Stimulated activated CD8-positive, alpha-beta memory T cell treated with anti-CD3 and anti-CD28 coated beads, Interleukin-7, amount 100 ng/mL, for 24 hours (primary cell): Measurements from ENCODE around the gene EBI3.
A peak's percentile ranks its signal among the peaks of the same experiment; 100 is the strongest.
"Not testable (repeated sequence)": the region's sequence is repeated elsewhere in the genome, so short reads cannot be mapped to it uniquely, and the experiment has no call there.

Experiments used
- DNase-seq: peaks from one replicate; pipeline ENCODE4 v3.0.0-alpha.2; 2020; ENCODE audit warnings: low read depth

The EBI3 gene

DNA sequence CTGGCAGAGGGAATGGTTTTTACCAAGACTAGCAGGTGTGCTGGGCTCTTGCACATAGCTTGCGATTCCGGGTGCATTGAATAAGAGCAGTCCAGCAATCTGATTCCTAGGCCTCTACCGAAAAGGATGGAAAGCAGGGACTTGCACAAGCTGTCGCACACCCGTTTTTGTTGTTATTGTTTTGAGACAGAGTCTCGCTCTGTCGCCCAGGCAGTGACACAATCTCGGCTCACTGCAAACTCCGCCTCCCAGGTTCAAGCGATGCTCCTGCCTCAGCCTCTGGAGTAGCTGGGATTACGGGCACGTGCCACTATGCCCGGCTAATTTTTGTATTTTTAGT, 5.5 kb downstream of the EBI3 start:
- DNase-seq = no peak

DNA sequence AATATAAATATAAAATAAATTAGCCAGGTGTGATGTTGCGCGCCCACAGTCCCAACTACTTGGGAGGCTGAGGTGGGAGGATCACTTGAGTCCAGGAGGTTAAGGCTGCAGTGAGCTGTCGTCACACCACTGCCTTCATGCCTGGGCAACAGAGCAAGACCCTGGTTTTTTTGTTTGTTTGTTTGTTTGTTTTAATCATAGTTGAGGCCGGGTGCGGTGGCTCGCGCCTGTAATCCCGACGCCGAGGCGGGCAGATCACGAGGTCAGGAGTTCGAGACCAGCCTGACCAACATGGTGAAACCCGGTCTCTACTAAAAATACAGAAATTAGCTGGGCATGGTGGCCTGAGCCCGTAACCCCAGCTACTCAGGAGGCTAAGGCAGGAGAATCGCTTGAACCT, 8.2 kb downstream of the EBI3 start:
- not testable (repeated sequence) for DNase-seq

DNA sequence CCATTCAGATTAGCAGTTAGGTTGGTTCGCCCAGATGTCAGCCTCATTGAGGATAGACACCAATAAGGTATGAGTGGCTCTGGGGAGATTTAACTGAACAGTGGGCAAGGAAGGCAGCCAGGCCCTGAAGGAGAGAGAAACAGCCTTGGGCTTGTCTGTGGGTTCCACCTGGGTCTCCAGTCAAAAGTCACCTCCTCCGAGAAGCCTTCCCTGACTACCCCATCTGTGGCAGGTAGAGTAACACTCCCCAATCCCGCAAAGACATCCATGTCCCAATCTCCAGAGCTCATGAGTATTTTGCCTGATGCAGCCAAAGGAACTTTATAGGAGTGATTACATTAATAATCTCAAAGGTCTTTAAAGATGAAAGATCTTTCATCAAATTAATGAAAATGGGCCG, 9.5 kb downstream of the EBI3 start:
- DNase-seq = no peak

DNA sequence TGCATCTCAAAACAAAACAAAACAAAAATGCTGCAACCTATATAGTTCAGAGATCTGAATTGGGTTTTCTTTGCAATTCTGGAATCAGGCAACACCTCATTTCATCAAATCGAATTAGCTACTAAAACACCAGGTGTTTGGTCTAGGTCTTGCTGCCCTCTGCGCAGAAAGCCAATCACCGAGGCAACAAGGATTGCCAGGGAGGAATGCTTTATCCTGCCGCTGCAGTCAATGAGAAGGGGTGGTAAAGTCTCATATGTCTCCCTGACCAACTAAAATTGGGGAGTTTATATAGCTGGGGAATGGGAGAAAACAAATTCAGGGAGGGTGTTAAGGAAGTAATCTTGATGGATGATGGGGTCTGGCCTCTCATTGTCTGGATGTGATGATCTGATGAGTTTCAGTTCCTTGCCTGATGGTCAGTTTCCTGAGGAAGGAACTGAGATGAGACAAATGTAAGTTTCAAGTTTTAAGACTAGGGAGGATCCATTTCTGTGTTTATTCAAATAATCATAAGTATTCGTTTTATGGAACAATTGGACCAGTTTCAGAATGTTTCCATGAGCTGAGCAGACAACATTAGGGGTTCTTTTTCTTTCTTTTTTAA, 12.6 kb downstream of the EBI3 start:
- no peak for DNase-seq

DNA sequence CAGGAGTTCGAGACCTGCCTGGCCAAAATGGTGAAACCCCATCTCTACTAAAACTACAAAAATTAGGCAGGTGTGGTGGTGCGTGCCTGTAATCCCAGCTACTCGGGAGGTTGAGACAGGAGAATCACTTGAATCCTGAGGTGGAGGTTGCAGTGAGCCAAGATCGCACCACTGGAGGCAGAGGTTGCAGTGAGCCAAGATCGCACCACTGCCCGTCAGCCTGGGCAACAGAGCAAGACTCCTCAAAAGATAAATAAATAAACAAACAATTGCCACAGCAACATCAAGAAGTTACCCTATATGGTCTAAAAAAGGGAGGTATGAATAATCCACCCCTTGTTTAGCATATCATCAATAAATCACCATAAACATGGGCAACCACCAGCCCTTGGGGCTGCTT, 16.6 kb downstream of the EBI3 start:
- DNase-seq = not testable (repeated sequence)

DNA sequence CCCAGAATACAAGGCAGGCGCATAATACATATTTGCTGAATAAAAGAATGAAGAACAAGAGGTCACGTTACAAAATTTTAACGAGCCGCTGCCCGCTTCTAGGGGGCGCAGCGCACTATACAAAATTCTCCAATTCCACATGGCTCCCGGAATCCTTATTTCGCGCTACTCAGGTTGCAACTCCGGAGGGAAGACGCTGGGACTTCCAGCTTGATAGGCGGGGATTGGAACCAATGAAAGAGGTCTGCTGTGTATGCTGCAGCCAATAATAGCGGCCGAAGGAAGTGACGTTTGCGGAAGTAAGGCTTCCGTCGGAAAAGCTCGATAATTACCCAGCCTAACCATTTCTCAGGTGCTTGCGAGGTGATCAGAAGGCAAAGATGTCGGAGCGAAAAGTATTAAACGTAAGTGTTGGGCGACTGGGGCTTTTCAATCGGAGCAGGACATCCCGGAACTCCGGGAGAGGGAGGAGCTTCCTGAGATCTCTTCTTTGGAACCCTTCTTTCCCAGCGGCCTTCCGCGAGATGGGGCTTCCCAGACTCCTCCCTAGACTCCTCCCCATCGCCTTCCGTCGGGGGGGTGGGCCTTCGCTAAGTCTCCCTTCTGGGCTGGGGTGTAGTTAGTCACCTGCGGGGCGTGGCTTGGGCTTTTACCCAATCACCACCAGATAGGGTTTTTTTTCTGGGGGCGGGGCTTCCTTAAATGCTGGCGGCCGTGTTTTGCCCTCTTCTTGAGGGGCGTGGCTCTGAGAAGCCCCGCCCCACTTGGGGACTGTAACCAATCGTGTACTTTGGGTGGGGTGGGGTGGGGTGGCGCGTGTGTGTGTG, 17.7 kb downstream of the EBI3 start, which contains the start of gene YJU2:
Gene YJU2 (plus strand): TSS at position 314 of the 827 bp plus-strand sequence. CDS start 67 bp downstream, at position 381.
- peak; percentile 97 for DNase-seq

DNA sequence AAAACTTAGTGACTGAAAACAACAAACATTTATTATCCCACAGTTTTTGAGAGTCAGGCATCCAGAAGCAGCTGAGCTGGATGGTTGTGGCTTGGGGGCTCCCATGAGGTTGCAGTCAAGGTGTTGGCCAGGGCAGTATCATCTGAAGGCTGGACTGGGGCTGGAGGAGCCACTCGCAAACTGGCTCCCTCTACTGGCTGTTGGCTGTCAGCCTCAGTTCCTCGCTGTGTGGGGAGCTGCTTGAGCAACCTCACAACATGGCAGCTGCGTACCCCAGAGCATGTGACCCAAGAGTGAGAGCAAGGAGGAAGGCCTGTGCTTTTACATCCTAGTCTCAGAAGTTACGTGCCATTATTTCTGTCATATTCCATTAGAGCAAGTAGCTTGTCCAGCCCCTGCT, 27.2 kb downstream of the EBI3 start:
- no peak for DNase-seq

DNA sequence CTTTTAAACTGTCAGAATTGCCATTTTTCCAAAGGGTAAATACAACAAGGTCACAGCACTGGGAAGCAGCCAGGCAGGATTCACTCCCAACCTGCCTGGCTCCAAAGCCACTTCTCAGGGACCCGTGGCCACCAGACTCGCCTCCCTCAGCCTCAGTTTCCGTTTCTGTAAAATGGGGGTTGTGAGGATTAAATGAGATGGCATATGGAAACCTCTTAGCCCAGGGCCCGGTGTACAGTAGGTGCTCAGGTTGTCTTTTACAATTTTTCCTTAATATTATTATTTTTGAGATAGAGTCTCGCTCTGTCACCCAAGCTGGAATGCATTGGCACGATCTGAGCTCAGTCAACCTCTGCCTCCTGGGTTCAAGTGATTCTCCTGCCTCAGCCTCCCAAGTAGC, 27.7 kb downstream of the EBI3 start:
- no peak for DNase-seq

DNA sequence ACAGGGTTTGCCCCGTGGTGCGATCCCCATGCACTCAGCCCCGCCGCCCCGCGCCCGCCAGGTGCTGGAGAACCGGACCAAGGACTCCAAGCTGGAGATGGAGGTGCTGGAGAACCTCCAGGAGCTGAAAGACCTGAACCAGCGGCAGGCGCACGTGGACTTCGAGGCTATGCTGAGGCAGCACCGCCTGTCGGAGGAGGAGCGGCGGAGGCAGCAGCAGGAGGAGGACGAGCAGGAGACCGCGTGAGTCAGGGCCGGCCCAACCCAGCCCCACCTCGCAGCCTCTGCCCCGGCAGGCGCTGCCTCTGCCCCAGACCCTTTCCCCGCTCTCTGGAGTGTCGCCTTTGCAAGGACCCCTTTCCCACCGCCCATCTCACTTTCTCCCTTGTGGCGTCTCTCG, 28.9 kb downstream of the EBI3 start:
- DNase-seq = no peak

DNA sequence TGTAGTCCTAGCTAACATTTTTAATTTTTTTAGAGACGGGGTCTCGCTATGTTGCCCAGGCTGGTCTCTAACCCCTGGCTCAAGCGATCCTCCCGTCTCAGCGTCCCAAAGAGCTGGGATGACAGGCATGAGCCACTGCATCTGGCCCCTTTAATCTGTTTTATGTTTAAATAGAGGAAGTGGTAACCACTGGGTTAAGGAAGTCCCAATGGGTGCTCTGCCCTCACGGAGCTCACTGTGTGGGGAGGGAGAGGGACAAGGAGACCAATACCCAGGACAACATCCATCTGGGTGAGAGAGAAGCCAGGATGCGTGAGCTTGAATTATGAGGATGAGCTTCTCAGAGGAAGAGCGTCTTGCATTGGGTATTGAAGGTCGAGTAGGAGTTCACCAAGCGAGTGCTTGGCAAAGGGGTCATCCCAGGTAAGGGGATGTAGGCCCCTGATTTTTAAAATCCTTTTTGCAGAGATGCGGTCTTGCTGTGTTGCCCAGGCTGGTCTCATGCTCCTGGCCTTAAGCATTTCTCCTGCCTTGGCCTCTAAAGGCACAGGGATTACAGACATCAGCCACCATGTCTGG, 31.4 kb downstream of the EBI3 start:
- DNase-seq = no peak

DNA sequence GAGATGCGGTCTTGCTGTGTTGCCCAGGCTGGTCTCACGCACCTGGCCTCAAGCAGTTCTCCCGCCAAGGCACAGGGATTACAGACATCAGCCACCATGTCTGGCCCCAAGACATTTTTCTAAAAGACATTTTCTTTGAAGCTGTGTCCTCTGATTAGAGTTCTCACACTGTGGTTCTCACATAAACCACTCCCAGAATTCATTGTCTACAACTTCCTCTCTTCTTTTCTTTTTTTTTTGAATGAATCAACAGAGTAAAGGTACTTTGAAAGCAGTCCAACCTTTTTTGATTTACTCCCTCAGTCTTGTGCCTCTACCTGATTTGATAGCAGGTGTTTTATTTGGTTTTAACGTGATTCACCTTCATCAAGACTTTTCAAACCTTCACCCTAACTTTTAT, 35.5 kb downstream of the EBI3 start:
- no peak for DNase-seq

DNA sequence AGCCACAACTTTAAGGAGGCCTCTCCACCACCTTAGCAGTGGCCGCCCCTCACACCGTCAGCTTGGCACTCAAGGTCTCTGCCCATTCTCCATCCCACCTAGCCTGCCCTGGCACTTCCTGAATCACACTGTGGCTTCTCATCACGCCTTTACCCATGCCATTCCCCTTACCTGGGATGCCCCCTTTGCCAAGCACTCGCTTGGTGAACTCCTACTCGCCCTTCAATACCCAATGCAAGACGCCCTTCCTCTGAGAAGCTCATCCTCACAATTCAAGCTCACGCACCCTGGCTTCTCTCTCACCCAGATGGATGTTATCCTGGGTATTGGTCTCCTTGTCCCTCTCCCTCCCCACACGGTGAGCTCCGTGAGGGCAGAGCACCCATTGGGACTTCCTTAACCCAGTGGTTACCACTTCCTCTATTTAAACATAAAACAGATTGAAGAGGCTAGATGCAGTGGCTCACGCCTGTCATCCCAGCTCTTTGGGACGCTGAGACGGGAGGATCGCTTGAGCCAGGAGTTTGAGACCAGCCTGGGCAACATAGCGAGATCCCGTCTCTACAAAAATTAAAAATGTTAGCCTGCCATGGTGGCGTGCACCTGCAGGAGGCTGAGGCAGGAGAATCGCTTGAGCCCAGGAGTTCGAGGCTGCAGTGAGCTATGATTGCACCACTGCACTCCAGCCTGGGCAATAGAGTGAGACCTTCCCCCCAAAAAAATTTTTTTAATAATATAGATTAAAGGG, 37.1 kb downstream of the EBI3 start:
- no peak for DNase-seq

DNA sequence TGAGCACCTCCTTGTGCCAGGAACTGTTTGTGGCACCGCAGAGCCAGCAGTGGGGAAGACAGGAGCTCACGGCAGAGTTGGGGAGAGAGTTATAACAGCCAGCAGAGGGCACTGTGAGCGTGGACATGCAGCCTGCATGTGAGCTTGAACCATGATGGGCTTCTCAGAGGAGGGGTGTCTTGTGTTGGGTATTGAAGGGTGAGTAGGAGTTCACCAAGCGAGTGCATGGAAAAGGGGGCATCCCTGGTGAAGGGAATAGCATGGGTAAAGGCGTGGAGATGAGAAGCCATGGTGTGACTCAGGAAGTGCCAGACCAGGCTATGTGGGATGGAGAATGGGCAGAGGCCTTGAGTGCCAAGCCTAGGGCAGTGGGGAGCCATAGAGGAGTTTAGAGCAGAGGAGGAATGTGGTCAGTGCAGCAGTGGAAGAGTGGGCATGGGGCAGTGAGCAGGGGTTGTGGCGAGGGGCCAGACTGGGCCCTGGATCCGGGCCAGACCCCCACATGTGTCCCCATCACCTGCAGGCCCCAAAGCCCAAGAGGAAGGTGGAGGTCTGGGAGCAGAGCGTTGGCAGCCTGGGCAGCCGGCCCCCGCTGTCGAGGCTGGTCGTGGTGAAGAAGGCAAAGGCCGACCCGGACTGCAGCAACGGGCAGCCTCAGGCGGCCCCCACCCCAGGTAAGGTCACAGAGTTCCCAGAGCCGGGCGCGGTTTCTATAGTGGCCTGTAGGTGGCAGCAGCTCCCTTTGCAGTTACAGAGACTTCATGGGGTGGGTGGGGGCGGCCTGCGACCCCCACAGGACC, 38.0 kb downstream of the EBI3 start:
- peak; percentile 41 for DNase-seq

DNA sequence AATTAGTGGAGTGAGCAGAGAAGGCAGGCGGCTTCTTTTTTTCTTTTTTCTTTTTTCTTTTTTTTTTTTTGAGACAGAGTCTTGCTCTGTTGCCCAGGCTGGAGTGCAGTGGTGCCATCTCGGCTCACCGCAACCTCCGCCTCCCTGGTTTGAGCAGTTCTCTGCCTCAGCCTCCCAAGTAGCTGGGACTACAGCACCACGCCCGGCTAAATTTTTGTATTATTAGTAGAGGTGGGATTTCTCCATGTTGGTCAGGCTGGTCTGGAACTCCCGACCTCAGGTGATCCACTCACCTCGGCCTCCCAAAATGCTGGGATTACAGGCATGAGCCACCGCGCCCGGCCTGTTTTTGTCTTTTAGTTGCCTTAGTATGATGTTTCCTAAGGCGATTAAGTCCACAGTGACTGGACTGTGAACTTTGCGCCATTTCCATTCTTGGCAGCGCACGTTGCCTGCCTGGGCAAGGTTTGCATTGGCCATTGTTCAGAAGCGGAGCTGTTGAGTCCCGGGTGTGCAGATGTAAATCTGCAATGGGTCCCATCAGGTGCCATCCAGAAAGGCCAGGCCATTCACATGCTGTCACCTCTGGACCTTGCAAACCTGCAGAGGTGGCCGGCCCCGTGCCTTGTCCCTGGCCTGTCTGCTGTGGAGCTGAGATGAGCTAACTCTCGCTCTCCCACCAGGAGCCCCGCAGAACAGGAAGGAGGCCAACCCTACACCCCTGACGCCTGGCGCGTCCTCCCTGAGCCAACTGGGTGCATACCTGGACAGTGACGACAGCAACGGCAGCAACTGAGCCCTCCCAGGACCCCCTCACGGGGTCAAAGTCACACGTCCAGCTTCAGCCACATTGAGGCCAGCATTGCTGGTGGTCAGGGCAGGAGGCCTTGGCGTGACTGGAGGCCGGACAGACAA, 38.8 kb downstream of the EBI3 start:
- no peak for DNase-seq

DNA sequence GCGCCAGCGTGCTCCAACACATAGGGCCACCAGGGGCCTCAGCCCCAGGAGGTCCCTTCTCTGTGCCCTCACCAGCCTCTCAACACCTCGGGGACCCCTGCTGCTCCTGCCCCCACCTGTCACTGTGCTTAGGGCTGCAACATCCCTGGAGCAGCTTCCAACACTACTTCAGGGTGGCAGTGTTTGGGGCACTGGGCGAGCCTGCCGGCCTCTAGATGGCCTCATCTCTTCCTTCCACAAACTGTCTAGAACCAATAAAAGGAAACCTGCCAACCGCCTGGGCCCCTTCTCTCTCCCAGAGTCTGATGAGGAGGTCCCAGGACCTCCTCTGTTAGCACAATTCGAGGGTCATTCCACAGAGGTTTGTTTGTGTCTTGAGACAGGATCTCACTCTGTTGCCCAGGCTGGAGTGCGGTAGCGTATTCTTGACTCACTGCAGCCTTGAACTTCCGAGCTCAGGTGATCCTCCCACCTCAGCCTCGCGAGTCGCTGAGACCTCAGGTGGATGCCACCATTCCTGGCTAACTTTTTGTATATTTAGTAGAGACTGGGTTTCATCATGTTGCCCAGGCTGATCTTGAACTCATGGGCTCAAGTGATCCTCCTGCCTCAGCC, 39.6 kb downstream of the EBI3 start:
- no peak for DNase-seq

DNA sequence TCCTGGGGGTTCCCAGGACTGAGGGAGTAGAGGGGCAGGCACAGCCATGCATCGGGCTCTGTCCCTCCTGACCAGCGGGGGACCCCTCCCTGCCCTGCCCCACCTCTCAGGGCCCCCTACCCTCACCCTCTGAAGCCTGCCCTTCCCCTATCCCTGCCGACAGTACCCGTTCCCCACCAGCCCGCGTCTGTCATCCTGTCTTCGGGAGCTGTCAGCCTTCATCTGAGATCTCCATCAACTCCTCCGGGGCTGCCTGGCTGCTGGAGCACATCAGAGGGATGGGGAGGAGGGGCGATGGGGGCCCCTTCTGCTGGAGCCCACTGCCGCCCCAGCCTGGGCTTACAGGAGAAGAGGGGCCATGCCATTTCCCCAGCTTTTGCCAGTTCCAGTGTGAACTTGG, 43.6 kb downstream of the EBI3 start:
- DNase-seq = no peak

DNA sequence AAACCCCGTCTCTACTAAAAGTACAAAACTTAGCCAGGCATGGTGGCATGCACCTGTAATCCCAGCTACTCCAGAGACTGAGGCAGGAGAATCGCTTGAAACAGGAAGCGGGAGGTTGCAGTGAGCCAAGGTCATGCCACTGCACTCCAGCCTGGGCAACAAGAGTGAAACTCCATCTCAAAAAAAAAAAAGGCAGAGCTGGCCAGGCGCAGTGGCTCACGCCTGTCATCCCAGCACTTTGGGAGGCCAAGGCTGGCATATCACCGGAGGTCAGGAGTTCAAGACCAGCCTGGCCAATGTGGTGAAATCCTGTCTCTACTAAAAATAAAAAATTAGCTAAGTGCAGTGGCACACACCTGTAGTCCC, 45.0 kb downstream of the EBI3 start:
- not testable (repeated sequence) for DNase-seq

DNA sequence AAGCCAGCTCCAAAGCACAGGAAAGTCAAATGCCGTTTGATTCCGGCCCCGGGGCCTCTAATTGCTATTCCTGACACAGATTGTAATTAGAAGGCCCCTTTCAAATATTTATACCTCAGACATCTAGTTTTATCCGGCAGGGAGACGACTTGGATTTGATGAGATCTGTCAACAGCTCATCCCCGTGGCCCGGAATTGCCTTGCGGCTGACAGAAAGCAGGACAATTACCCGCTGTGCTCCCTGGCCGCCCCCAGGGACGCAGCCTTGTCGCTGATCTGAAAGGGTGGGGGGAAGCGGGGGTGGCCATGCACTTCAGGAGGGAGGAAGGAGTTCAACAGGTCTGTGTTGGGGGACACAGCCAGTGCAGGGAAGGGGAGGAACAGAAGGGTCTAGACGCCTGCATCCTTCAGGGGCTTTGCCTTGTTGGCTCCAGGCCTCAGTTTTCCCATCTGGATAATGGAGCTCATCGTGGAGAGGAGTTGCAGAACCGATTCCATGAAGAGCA, 47.9 kb downstream of the EBI3 start:
- DNase-seq = no peak

DNA sequence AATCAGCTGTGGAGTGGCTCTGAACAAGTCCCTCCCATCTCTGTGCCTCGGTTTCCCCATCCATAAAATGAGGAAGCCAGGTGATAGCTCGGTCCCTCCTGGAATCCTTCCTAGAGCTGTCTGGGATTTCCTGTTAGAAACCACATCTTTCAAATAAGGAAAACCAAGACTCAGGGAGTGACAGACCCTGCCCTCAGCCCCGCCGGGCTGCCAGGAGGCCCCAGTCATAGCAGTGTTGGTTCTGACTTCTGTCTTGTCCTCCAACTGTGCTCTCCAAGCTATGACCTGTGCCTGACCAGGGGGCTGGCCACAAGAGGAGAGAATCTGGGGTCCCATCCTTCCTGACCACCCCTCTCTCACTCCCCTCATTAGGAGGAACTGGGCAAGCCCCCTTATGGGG, 48.7 kb downstream of the EBI3 start:
- DNase-seq = no peak
